ENCODE results near the gene MRPS5.

GRCh38 chr2:95061601-95062183 lies 59.9 kb downstream of the MRPS5 start:
- no peak for TF ChIP-seq CTCF (IDR thresholded peaks at IDR 0.05; ENCODE audit: borderline replicate concordance, extremely low read depth, low read length, poor library complexity, severe bottlenecking)
- no peak for TF ChIP-seq EZH2 (IDR thresholded peaks at IDR 0.05; ENCODE audit: borderline replicate concordance, low read depth, low read length, severe bottlenecking)
